Fibroblast of skin of scalp (primary cell): ENCODE data around the gene HEG1.
A peak's percentile ranks its signal among the peaks of the same experiment; 100 is the strongest.

Source experiments
- DNase-seq: peaks from one replicate; pipeline ENCODE4 v3.0.0-alpha.2; 2013

Gene HEG1

GRCh38 chr3:125072301-125072700 lies 16.5 kb upstream of the HEG1 start:
- DNase-seq, result peak; percentile 89

- no peak for DNase-seq
These were observed 14.4 kb upstream of the HEG1 start for GRCh38 chr3:125069968-125070745.

- DNase-seq, result no peak
These were observed 13.7 kb upstream of the HEG1 start for GRCh38 chr3:125069452-125069851.

- DNase-seq, result no peak
These were observed 12.5 kb upstream of the HEG1 start for GRCh38 chr3:125068265-125068664.

DNA sequence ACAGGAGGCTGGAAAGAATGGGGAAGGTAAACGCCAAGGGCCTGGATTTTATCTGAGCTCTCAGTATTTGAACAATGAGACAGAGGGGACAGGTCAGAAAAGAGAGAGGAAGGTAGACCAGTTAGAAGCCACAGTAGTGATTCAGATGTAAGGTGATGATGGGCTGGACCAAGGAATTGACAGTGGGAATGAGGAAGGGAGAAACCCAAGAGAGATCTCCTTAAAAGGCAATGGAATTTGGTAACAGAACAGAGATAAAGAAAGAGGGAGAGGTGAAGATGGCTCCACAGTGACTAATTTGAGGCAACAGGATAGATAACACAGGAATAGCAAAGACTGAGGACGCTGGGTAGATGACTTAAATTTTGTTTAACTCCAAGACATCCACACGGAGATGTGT lies 11.4 kb upstream of the HEG1 start:
- peak; percentile 57 for DNase-seq

DNA sequence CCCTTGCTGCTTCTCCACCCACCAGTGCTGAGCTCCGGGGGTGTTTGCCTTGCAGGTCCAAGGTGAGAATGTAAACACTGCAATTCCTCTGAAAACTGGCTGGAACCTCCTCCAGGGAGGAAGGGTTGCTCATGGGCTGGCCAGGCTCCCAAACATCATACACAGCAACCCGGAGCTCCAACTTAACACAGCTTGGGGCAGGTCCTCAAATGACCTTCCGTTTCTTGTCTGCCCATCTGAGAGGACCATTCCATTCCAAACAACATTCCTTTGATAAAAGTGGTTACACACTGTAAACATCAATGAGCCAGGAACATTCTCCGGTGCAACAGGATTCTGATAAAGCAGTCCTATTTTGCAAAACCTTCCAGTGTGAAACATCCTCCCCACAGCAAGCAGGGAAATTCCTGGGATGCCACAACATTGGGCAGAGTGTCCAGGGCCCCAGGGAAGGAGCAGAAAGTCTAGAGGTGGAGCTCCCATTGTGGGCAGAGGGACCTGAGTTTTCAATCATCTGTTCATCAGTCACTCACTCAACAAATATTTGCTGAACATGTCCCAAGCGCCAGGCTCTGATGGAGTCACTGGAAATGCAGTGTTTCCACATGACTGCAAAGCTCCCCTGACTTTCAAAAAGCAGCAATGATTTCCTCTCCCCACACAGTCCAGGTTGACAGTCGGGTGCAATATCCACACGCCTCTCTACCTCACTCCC lies 7.3 kb upstream of the HEG1 start:
- peak; percentile 93 for DNase-seq

DNA sequence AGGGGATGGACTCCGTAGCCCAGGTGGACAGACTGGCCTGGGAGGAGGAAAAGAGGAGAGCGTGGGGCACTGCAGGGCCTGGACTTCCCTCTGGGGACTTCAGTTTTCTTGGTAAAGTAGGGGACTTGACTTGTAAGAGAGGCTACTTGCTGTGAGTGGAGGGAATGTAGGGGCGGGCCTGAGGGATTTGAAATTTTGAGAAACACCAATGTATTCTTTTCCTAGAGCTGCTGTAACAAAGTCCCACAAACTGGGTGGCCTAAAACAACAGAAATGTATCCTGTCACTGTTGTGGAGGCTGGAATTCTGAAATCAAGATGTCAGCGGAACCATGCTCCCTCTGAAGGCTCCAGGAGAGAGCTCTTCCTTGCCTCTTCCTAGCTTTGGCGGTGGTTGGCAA lies 5.8 kb upstream of the HEG1 start:
- no peak for DNase-seq

- DNase-seq, result peak; percentile 78
These were observed 5.4 kb upstream of the HEG1 start for GRCh38 chr3:125061170-125061569.

GRCh38 chr3:125059488-125060245 lies 3.9 kb upstream of the HEG1 start:
- DNase-seq, result no peak

DNA sequence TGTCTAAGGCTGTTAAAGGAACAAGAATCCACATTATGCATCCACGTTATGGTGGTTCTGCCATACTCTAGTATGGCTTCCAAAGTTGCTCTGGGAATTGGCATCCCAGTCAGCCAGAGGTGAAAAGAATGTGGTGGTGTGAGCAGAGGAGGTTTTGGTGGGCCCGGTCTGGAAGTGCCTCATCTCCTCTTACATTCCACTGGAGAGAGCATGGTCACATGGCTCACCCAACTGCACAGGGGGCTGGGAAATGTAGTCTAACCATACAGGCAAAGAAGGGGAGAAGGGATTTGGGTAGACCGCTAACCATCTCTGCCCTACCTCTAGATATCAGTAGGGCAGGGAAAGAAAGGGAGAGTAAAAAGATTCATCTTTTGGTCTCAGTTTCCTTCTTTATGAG lies 3.2 kb upstream of the HEG1 start:
- DNase-seq, result peak; percentile 39

- DNase-seq, result no peak
These were observed 2.7 kb upstream of the HEG1 start for GRCh38 chr3:125058529-125058928.

- DNase-seq, result peak; percentile 47
These were observed 1.5 kb upstream of the HEG1 start for GRCh38 chr3:125057186-125057850.

GRCh38 chr3:125055331-125055912 lies 375 bp downstream of the HEG1 start:
- DNase-seq, result no peak

GRCh38 chr3:125054449-125055329 lies 1.1 kb downstream of the HEG1 start:
- peak; percentile 70 for DNase-seq

DNA sequence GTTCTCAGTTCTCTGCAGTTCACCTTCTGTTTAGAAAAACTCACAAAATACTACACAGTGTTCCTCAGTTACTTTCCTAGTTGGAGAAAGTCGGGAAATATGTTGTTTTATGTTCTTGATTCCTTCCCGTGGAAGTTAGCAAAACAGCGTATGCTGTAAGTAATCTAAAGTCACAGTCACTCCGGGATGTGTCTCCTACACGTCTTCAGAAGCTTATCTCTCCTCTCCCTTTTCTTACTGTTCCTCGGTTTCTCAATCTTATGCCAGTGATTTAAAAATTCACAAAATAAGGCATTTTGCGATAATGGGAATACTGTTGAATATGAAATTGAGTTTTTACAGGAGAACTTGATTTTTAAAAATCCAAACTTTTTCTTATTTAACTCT lies 1.7 kb downstream of the HEG1 start:
- DNase-seq, result no peak

DNA sequence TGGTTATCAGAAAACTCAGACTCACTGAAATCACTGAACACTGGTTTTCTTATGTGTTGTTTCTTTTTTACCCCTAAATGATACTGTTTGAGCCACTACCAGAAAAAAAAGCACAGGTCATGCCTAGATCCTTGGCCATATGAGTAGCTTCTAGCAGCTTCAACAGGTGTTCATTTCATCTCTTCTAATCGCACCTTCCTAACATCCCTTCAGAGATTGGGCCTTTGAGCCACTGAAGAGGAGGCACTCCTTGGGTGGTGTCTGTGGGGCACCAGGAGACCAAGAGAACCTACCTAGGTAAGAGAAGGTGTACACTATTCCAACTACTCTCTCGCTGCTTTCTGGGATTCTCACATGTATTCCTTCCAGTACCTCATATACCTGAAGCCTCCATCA lies 2.5 kb downstream of the HEG1 start:
- no peak for DNase-seq

GRCh38 chr3:125052624-125053303 lies 3.0 kb downstream of the HEG1 start:
- peak; percentile 97 for DNase-seq

DNA sequence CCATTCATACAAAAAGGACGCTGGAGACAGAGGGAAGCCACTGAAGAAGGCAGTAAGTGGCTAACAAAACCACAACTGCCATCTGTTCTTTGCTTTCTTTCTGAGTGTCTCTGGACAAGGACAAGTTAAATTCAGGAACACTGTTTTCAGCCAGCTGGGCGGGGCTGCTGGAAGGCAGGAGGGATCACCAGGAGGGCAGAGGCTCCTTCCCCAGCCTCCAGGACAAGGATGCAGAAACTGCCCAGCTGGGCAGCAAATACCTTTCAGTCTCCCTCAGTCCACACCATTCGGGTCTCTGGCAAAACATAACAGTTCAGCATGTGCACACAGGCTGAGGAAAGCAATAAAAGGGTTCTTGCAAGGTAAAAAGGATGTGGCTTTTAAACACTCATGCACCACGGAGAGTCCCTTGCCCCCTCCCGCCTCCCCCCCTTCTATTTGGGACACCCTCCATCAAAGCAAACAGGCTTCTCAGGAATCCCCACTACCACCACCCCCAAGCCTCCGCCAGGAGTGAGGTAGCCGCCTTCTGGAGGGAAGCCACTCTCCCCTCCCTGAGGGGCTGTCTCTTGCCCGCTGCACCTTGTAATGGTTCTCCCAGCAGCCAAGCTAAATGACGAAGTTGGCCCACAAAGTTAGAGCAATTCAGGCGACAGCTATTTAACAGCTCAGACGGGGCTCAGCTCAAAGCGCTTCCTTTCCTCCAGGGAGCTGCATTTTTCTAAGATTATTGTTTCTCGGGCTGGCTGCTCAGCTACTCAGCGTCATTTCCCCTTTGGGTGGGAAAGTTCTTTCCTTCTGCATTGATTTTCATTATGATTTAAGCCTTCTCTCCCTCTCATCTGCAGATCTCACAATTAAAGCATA lies 3.8 kb downstream of the HEG1 start:
- peak; percentile 95 for DNase-seq

GRCh38 chr3:125051205-125051604 lies 4.6 kb downstream of the HEG1 start:
- no peak for DNase-seq
